NCI-H1092 (cell line): ENCODE results near the gene NDFIP2.
"Not testable (repeated sequence)": the region's sequence is repeated elsewhere in the genome, so short reads cannot be mapped to it uniquely, and the experiment has no call there.

Experiments used
- DNase-seq: peaks from one replicate; lab custom pipeline; 2025; lab: John Stamatoyannopoulos, UW

Gene NDFIP2

DNA sequence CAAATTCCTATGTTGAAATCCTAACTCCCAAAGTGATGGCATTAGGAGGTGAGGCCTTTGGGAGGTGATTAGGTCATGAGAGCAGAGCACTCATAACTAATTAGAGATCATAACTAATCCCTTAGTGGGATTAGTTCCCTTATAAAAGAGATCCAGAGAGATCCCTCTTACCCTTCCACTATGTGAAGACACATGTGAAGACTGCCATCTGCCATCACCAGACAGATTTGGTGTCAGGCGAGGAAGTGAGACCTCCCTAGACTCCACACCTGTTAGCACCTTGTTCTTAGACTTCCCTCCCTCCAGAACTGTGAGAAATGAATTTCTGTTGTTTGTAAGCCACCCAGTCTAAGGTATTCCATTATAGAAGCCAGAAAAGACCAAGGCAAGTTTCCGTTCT lies 112.2 kb downstream of the NDFIP2 start:
- DNase-seq = no peak

DNA sequence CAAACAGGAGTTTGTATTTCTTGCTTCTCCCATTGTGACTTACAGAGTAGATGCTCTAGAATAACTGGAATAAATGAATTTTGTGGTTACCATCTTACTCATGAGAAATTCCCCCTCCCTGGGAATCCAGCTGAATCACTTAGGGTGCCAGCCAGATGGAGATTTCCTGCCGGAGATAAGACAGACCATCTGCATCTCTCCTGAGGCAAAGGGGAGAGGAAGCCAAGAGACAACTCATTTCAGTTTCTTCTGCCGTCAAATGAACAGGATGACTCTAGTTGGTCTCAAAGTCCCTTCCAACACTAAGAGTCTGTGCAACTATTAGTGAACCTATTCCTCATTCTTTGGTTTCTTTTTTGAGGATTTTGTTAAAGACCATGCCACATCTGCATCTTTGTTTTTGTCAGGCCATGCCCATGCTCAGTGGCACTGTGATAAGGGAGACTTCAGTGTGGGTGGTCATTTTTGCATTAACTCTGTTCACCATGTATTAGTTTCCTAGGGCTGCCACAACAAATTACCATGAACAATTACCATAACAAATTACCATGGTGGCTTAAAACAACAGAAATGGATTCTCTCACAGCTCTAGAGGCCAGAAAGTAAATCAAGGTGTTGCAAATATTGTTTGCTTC lies 112.8 kb downstream of the NDFIP2 start:
- DNase-seq = no peak

DNA sequence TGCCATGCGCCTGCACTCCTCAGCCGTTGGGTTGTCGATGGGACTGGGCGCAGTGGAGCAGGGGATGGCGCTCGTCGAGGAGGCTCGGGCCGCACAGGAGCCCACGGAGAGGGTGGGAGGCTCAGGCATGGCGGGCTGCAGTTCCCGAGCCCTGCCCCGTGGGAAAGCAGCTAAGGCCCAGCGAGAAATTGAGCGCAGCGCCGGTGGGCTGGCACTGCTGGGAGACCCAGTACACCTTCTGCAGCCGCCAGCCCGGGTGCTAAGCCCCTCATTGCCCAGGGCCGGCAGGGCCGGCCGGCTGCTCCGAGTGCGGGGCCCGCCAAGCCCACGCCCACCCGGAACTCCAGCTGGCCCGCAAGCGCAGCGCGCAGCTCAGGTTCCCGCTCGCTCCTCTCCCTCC lies 119.2 kb downstream of the NDFIP2 start:
- not testable (repeated sequence) for DNase-seq

DNA sequence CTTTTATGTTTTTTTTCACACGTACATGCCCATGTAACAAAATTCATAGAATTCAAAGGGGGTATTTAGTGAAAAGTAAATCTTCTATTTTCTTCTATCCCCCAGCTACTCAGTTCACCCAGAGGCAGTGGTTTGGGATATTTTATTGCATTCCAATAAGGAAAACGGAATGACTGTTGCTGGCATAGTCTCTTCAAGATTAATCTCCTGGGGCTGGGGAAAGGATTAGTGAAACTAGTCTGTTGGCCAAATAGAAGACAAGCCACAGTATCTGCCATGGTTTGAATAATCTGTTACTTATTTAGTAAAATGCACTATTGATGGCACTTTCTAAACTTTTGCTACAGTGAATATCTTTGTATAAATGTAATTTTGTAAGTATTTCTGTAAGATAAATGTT lies 122.0 kb downstream of the NDFIP2 start:
- DNase-seq = no peak

DNA sequence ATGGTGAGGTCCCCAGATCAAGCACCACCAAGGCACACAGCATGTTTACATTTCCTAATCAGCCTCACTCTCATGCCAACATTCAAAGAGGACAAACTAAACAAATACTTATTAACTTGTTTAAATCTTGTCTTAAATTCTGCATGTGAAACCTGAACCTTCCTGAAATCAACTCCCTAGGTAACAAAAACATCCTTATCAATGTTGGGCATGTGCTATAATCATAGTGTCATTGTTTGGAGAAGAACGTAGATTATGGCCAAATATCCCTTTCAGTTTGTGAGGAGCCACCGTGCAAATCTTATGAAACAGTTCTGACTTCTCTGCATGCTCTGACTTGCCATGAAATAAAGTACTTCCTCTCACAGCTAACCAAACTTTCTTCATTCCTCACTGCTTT lies 123.8 kb downstream of the NDFIP2 start:
- DNase-seq = no peak
